Panc1 (cell line): ENCODE results near the gene CHL1. TPM values are rescaled to one million over a fixed set of nuclear protein-coding genes. Genes with fewer than 3 reads are reported as not detected.

Experiments
- ATAC-seq: fragments of 200-7000 bp; cut with Tn5 transposase; 2 replicates; pipeline ENCODE4 v1.9.1; 2020; ENCODE audit warnings: mild to moderate bottlenecking, moderate library complexity
- BruUV-seq: library from RNA; stranded (reverse); fragments of 400-500 nt; replicated peaks from 2 replicates; lab custom pipeline; 2021; lab: Mats Ljungman, UMichigan
- CTCF ChIA-PET: fragments of 300-600 bp; sonication (Branson Sonifier 250); formaldehyde crosslinking; loops from one replicate; lab custom pipeline; 2022; ENCODE audit warnings: antibody characterized with exemption; lab: Charles Lee
- POLR2A ChIA-PET: fragments of 300-600 bp; sonication (Branson Sonifier 250); formaldehyde crosslinking; loops from one replicate; lab custom pipeline; 2022; ENCODE audit warnings: antibody characterized with exemption; lab: Charles Lee
- DNase-seq: peaks from one replicate; pipeline ENCODE4 v3.0.0-alpha.2; 2010; ENCODE audit warnings: low read depth, low spot score
- H3K27ac ChIP-seq: 2 replicates; pipeline ENCODE4 v1.5.1; 2011; ENCODE audit warnings: mild to moderate bottlenecking, low read length, inconsistent platforms
- H3K27me3 ChIP-seq: fragments of 200-500 bp; sonication (Bioruptor generic); 2 replicates; pipeline ENCODE4 v1.6.0; 2014; ENCODE audit warnings: low read length, inconsistent platforms; ENCODE audit not compliant: control insufficient read depth, insufficient read depth
- H3K36me3 ChIP-seq: fragments of 200-500 bp; sonication (Bioruptor generic); 2 replicates; pipeline ENCODE4 v1.5.1; 2014; ENCODE audit warnings: inconsistent platforms, mild to moderate bottlenecking, low read length, moderate library complexity; ENCODE audit not compliant: control insufficient read depth, insufficient read depth
- H3K4me1 ChIP-seq: 2 replicates; pipeline ENCODE4 v1.5.1; 2011; ENCODE audit warnings: inconsistent platforms, mild to moderate bottlenecking, low read length, moderate library complexity; ENCODE audit not compliant: control insufficient read depth, insufficient read depth
- H3K4me3 ChIP-seq, 2 experiments: 2 replicates each; pipeline ENCODE4 v1.5.1; 2011 to 2012; ENCODE audit warnings: low read depth in 2 of 2, low read length in 2 of 2, mild to moderate bottlenecking in 2 of 2, inconsistent platforms in 1 of 2, moderate library complexity in 1 of 2
- H3K9me3 ChIP-seq: fragments of 200-500 bp; sonication (Bioruptor generic); 2 replicates; pipeline ENCODE4 v1.5.1; 2014; ENCODE audit warnings: low read depth, mild to moderate bottlenecking, inconsistent platforms, low read length, moderate library complexity; ENCODE audit not compliant: control insufficient read depth, insufficient read depth
- CTCF ChIP-seq: fragments of 450-650 bp; IDR thresholded peaks from 2 replicates; pipeline ENCODE4 v1.5.1; 2017; ENCODE audit warnings: mild to moderate bottlenecking
- POLR2AphosphoS5 ChIP-seq: IDR thresholded peaks from 2 replicates; pipeline ENCODE4 v1.6.1; 2012; ENCODE audit warnings: mild to moderate bottlenecking, low read depth, low read length, moderate library complexity
- REST ChIP-seq, 2 experiments: IDR thresholded peaks; 2 replicates each; pipeline ENCODE4 v1.6.1; 2011 to 2012; ENCODE audit warnings: low read depth in 2 of 2, control low read depth in 1 of 2, low read length in 1 of 2, mild to moderate bottlenecking in 1 of 2, moderate library complexity in 1 of 2; ENCODE audit not compliant: insufficient read depth in 1 of 2
- SIN3A ChIP-seq: IDR thresholded peaks from 2 replicates; pipeline ENCODE4 v1.6.1; 2012; ENCODE audit warnings: low read depth, mild to moderate bottlenecking, low read length, moderate library complexity, borderline replicate concordance; ENCODE audit not compliant: insufficient read depth
- TCF7L2 ChIP-seq: IDR thresholded peaks from 2 replicates; pipeline ENCODE4 v1.6.1; 2011; ENCODE audit warnings: mild to moderate bottlenecking, low read depth, low read length, inconsistent platforms
- in situ Hi-C: cut with HindIII; loops from 2 replicates; pipeline ENCODE4 v1.10.0; 2016; ENCODE audit warnings: low sequenced_read_pairs, low pct_unique_long_range_greater_than_20kb
- intact Hi-C: fragments of 100-400 bp; cut with micrococcal nuclease; formaldehyde crosslinking; loops from one replicate; pipeline ENCODE4 v1.10.0; 2022; ENCODE audit not compliant: unreplicated experiment
- total RNA-seq: library from RNA; stranded (reverse); gene quantifications from one replicate; pipeline ENCODE4 v1.2.1, GENCODE V29; 2021; ENCODE audit not compliant: unreplicated experiment

CHL1 gene
- total RNA-seq, 1 experiment from 2014 or later: not detected

- CTCF ChIA-PET: no interaction called here
Observed at GRCh38 chr3:299590-300301, 103.2 kb downstream of the CHL1 start.

GRCh38 chr3:307182-307581 lies 110.6 kb downstream of the CHL1 start:
- intact Hi-C loops (no loop called here), in situ Hi-C loops (no loop called here)
- H3K27me3 ChIP-seq: no peaks in the 10 kb centered on the region
- DNase-seq (no peak), ATAC-seq (no peak)
- BruUV-seq: no TSS peak
- TF ChIP-seq REST (IDR thresholded peaks at IDR 0.05; ENCODE audit: insufficient read depth in 1 of 2, low read depth in 2 of 2, low read length in 1 of 2): no peak
- TF ChIP-seq SIN3A: no peak
- no peak for TF ChIP-seq CTCF
- no peak for TF ChIP-seq POLR2AphosphoS5
- TF ChIP-seq TCF7L2: no peak
- no peaks in the 10 kb centered on the region for H3K36me3 ChIP-seq
- POLR2A ChIA-PET: no interaction called here
- CTCF ChIA-PET: no interaction called here
- no peaks in the 10 kb centered on the region for H3K9me3 ChIP-seq
- no peak overlapping the region for H3K4me3 ChIP-seq
- H3K4me1 ChIP-seq: no peaks in the 10 kb centered on the region
- H3K27ac ChIP-seq: no peak overlapping the region

More at GRCh38 chr3:299590-300301, 103.2 kb downstream of the CHL1 start:
- no peak for TF ChIP-seq TCF7L2
- TF ChIP-seq SIN3A: no peak
- TF ChIP-seq CTCF: no peak
- TF ChIP-seq POLR2AphosphoS5: no peak
- no peak for TF ChIP-seq REST (IDR thresholded peaks at IDR 0.05; ENCODE audit: insufficient read depth in 1 of 2, low read depth in 2 of 2, low read length in 1 of 2)
- no peak for DNase-seq
- Histone ChIP-seq H3K36me3 (no peaks in the 10 kb centered on the region), H3K4me3 (no peak overlapping the region), H3K9me3 (no peaks in the 10 kb centered on the region), H3K4me1 (no peaks in the 10 kb centered on the region), H3K27ac (no peak overlapping the region), H3K27me3 (no peaks in the 10 kb centered on the region)
- BruUV-seq: no TSS peak
- intact Hi-C loops: no loop called here
- POLR2A ChIA-PET: no interaction called here
- ATAC-seq: no peak
- in situ Hi-C loops: no loop called here
